Upper lobe of right lung (tissue), 1 donor: ENCODE measurements around the gene SNX6. TPM values are rescaled to one million over a fixed set of nuclear protein-coding genes. Genes with fewer than 3 reads are reported as not detected.
"Not testable (repeated sequence)": the region's sequence is repeated elsewhere in the genome, so short reads cannot be mapped to it uniquely, and the experiment has no call there.

Experiments used
- ATAC-seq: fragments of 200-7000 bp; cut with Tn5 transposase; one replicate; pipeline ENCODE4 v1.9.1; 2020; ENCODE audit warnings: mild to moderate bottlenecking, moderate library complexity
- DNase-seq: peaks from one replicate; pipeline ENCODE4 v3.0.0-alpha.2; 2020
- H3K27ac ChIP-seq: fragments of 200-600 bp; one replicate; pipeline ENCODE4 v1.8.0; 2022
- H3K27me3 ChIP-seq: fragments of 200-600 bp; one replicate; pipeline ENCODE4 v1.8.0; 2022; ENCODE audit warnings: mild to moderate bottlenecking
- H3K36me3 ChIP-seq: fragments of 200-600 bp; one replicate; pipeline ENCODE4 v1.8.0; 2022
- H3K4me1 ChIP-seq: fragments of 200-600 bp; one replicate; pipeline ENCODE4 v1.8.0; 2022
- H3K4me3 ChIP-seq: fragments of 200-600 bp; one replicate; pipeline ENCODE4 v1.8.0; 2022; ENCODE audit warnings: mild to moderate bottlenecking
- H3K9me3 ChIP-seq: fragments of 200-600 bp; one replicate; pipeline ENCODE4 v1.8.0; 2022
- intact Hi-C: fragments of 100-400 bp; cut with DNase I; formaldehyde crosslinking; loops from one replicate; pipeline ENCODE4 v1.11.0; 2022
- total RNA-seq: library from RNA; stranded (reverse); fragmentation: NEBNext Ultra II Directional; extraction: Animal tissue kit (Norgen Biotek cat#: 25700); gene quantifications from one replicate; pipeline ENCODE4 v1.2.1, GENCODE V29; 2021
- TF ChIP-seq, protein P1 (sequence below): fragments of 200-600 bp; IDR thresholded peaks from one replicate; pipeline ENCODE4 v1.8.0; 2022; ENCODE audit warnings: antibody characterized with exemption
- donor health status: DM: no; HTN: yes; CAD: no; lungs with severe emphysema.

The SNX6 gene
- total RNA-seq, 1 donor from 2014 or later: 64.9 TPM

DNA sequence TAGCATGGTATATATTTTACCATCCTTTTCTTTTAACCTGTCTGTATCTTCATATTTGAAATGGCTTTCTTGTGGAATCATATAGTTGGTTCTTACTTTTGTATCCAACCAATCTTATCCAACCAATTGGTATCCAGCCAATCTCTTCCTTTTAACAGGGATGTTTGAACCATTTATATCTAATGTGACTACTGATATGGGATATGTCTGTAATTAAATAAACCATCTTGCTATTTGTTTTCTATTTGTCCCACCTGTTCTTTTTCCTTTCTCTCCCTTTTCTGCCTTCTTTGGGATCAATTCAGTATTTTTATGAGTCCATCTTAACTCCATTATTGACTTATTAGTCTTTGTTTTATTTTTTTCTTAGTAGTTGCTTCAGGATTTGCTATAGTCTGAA lies 30.8 kb upstream of the SNX6 start:
- Histone ChIP-seq H3K27me3 (no peaks in the 10 kb centered on the region), H3K4me1 (no peaks in the 10 kb centered on the region), H3K9me3 (peaks cover 6% of the 10 kb centered on the region), H3K27ac (no peak overlapping the region), H3K4me3 (no peak overlapping the region), H3K36me3 (no peaks in the 10 kb centered on the region)
- intact Hi-C loops: no loop called here
- ATAC-seq: no peak
- TF ChIP-seq, protein P1, sequence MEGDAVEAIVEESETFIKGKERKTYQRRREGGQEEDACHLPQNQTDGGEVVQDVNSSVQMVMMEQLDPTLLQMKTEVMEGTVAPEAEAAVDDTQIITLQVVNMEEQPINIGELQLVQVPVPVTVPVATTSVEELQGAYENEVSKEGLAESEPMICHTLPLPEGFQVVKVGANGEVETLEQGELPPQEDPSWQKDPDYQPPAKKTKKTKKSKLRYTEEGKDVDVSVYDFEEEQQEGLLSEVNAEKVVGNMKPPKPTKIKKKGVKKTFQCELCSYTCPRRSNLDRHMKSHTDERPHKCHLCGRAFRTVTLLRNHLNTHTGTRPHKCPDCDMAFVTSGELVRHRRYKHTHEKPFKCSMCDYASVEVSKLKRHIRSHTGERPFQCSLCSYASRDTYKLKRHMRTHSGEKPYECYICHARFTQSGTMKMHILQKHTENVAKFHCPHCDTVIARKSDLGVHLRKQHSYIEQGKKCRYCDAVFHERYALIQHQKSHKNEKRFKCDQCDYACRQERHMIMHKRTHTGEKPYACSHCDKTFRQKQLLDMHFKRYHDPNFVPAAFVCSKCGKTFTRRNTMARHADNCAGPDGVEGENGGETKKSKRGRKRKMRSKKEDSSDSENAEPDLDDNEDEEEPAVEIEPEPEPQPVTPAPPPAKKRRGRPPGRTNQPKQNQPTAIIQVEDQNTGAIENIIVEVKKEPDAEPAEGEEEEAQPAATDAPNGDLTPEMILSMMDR: no peak
- no peak for DNase-seq

DNA sequence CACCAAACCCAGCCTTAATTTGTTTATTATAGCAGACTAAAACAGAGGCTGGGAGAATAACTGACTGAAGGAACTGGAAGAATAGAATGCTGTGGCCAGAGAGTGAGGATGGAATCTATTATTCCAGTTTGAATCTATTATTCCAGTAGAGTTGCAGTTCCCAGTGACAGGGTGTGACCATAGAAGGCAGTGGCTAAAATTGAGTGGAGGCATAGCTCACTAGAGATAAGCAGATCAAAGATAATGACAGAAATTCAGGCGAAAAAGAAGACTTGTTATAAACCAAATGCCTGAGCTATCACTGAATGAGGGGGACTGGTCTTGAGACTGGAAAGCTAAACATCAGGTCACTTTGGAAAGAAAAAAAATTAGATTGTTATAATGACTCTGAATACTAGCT lies 26.0 kb upstream of the SNX6 start:
- Histone ChIP-seq H3K4me3 (no peak overlapping the region), H3K4me1 (no peaks in the 10 kb centered on the region), H3K36me3 (no peaks in the 10 kb centered on the region), H3K27me3 (no peaks in the 10 kb centered on the region), H3K9me3 (peaks cover 5% of the 10 kb centered on the region), H3K27ac (no peak overlapping the region)
- DNase-seq: no peak
- no peak for ATAC-seq
- TF ChIP-seq, protein P1: no peak
- intact Hi-C loops: no loop called here

DNA sequence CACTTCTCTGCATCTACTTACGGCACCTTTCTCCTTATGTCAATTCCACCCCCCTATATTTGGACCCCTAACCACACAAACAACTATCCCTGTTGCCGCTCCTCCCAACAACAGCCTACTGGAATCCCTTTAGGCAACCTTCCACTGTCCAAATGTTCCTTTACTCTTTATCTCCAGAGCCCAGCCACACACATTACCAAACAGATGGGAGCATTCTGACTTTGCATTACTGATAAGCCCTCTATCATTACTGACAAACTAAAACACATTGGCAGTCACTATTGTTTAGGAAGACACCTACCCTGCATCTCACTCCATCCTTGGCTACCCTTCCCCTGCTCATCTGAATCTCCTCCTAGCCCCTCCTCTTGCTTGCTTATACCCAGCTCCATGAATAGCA lies 23.1 kb upstream of the SNX6 start:
- DNase-seq, H3K4me3 ChIP-seq, H3K4me1 ChIP-seq, intact Hi-C loops, H3K36me3 ChIP-seq, ATAC-seq, H3K27ac ChIP-seq, H3K9me3 ChIP-seq, H3K27me3 ChIP-seq: not testable (repeated sequence)

DNA sequence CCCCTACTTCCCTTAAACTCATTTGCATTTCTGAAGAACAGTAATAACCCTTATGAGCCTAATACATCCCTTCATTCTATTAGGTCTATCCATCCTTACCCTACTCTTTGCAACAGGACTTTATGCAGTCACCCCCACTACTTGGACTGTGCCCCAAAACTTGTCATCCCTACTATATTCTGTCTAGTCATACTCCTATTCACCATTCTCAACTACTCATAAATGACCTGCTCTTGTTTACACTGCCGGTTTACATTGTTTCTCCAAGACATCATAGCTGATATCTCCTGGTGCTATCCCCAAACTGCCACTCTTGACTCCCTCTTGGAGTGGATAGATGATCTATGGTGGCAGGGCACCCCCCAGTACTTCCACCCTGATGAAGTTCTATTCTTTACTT lies 22.4 kb upstream of the SNX6 start:
- H3K9me3 ChIP-seq, ATAC-seq, H3K36me3 ChIP-seq, DNase-seq, intact Hi-C loops, H3K27me3 ChIP-seq, H3K4me1 ChIP-seq, H3K27ac ChIP-seq, H3K4me3 ChIP-seq: not testable (repeated sequence)

DNA sequence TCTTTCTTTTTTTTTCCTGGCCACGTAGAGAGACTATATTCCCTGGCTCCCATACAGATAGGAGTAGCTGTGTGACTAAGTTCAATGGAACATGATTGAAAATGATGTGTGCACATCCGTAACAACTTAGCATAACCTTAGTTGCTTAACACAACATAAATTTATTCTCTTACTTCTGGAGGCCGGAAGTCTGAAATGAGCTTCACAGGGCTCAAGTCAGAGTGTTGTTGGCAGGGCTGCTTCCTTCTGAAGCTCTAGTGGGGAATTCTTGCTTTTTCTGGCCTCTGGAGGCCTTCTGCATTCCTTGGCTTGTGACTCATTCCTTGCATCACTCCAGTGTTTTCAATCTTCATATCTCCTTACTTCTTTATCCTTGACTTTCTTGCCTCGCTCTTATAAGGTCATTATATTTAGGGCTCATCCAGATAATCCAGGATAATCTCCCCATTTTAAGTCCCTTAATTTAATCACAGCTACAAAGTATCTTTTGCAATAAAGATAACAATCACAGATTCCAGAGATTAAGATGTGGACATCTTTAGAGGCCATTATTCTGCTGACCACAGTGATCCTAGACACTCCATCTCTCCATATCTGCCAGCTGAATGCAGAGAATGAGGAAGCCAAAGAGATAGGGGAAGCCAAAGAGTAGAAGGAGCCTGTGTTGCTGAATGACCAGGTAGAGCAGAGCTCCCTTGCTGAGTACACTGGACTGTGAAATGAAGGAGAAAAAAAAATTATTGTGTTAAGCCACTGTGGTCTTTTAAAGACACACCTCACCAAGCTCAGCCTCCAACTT lies 21.0 kb upstream of the SNX6 start:
- H3K27ac ChIP-seq: no peak overlapping the region
- H3K4me1 ChIP-seq: no peaks in the 10 kb centered on the region
- ATAC-seq (peak; percentile 45), DNase-seq (no peak)
- no peaks in the 10 kb centered on the region for H3K9me3 ChIP-seq
- H3K36me3 ChIP-seq: no peaks in the 10 kb centered on the region
- intact Hi-C loops: no loop called here
- TF ChIP-seq, protein P1: no peak
- no peaks in the 10 kb centered on the region for H3K27me3 ChIP-seq
- H3K4me3 ChIP-seq: no peak overlapping the region

DNA sequence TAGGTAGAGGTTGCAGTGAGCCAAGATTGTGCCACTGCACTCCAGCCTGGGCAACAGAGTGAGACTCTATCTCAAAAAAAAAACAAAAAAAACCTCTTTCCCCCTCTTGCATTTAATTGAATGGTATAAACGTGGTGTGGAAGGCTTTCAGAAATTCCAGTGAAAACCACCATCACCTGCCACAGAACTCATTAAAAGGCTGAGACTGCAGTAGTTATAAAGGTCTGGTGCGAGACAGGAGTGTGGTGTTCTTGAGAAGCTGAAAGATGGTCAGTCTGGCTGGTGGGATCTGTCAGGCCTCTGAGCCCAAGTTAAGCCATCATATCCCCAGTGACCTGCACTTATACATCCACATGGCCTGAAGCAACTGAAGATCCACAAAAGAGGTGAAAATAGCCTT lies 20.1 kb upstream of the SNX6 start:
- intact Hi-C loops, H3K27ac ChIP-seq: not testable (repeated sequence)

DNA sequence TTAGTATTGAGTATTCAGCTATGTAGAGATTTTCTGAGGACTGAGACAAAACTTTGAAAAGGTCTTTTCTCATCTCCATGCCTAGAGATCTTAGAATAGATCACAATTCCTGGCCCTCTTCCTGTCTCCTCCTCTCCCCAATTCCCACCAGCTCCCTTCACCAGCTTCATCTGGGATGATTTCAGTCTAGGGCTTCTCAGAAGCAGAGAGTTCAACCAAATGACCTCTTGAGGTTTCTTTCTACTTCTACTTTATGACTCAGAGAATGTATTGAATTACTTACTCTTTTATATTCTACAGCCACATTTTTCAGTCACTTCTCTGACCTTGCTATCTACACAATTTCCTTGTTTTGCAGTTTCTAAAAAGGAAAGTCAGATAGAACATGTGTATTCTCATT lies 19.4 kb upstream of the SNX6 start:
- no peaks in the 10 kb centered on the region for H3K9me3 ChIP-seq

More for the DNA sequence above, 20.1 kb upstream of the SNX6 start:
- ATAC-seq, DNase-seq, H3K4me1 ChIP-seq, H3K4me3 ChIP-seq, H3K36me3 ChIP-seq, H3K27me3 ChIP-seq, H3K9me3 ChIP-seq: not testable (repeated sequence)

More for the DNA sequence above, 19.4 kb upstream of the SNX6 start:
- Histone ChIP-seq H3K4me3 (no peak overlapping the region), H3K4me1 (no peaks in the 10 kb centered on the region), H3K27me3 (no peaks in the 10 kb centered on the region), H3K36me3 (no peaks in the 10 kb centered on the region), H3K27ac (no peak overlapping the region)
- TF ChIP-seq, protein P1: no peak
- intact Hi-C loops: no loop called here
- DNase-seq (no peak), ATAC-seq (no peak)
